PC-3 (cell line): ENCODE results near the gene PLXND1. TPM values are rescaled to one million over a fixed set of nuclear protein-coding genes. Genes with fewer than 3 reads are reported as not detected.

Source experiments
- ATAC-seq: fragments of 200-7000 bp; cut with Tn5 transposase; 2 replicates; pipeline ENCODE4 v1.9.1; 2020; ENCODE audit warnings: mild to moderate bottlenecking, moderate library complexity
- BruUV-seq: library from RNA; stranded (reverse); fragments of 400-500 nt; replicated peaks from 2 replicates; lab custom pipeline; 2021; lab: Mats Ljungman, UMichigan
- CTCF ChIA-PET: fragments of 300-600 bp; sonication (Branson Sonifier 250); formaldehyde crosslinking; loops from one replicate; lab custom pipeline; 2022; ENCODE audit warnings: antibody characterized with exemption; lab: Charles Lee
- POLR2A ChIA-PET: fragments of 300-600 bp; sonication (Branson Sonifier 250); formaldehyde crosslinking; loops from one replicate; lab custom pipeline; 2022; ENCODE audit warnings: antibody characterized with exemption; ENCODE audit not compliant: unreplicated experiment; lab: Charles Lee
- DNase-seq: peaks from one replicate; pipeline ENCODE4 v3.0.0-alpha.2; 2015
- H2AFZ ChIP-seq: fragments of 300-600 bp; sonication (generic); 2 replicates; pipeline ENCODE4 v1.6.0; 2016; ENCODE audit warnings: antibody characterized with exemption, low read length
- H3F3A ChIP-seq: fragments of 300-600 bp; sonication (generic); one replicate; pipeline ENCODE4 v1.6.0; 2017; ENCODE audit warnings: antibody characterized with exemption, low read length, control low read depth, mild to moderate bottlenecking; ENCODE audit not compliant: unreplicated experiment
- H3K27ac ChIP-seq: fragments of 300-600 bp; sonication (generic); 2 replicates; pipeline ENCODE4 v1.5.1; 2016; ENCODE audit warnings: mild to moderate bottlenecking, low read length
- H3K27me3 ChIP-seq: fragments of 300-600 bp; sonication (generic); 2 replicates; pipeline ENCODE4 v1.6.1; 2016; ENCODE audit warnings: low read length, mixed read lengths
- H3K36me3 ChIP-seq: fragments of 300-600 bp; sonication (generic); 2 replicates; pipeline ENCODE4 v1.6.1; 2016; ENCODE audit warnings: low read depth, mixed run types, low read length, mixed read lengths
- H3K4me1 ChIP-seq: fragments of 300-600 bp; sonication (generic); 2 replicates; pipeline ENCODE4 v1.5.1; 2016; ENCODE audit warnings: low read length; ENCODE audit not compliant: insufficient read depth
- H3K4me2 ChIP-seq: fragments of 300-600 bp; sonication (generic); 2 replicates; pipeline ENCODE4 v1.6.0; 2016; ENCODE audit warnings: low read length
- H3K4me3 ChIP-seq: fragments of 300-600 bp; sonication (generic); 2 replicates; pipeline ENCODE4 v1.5.1; 2016; ENCODE audit warnings: mild to moderate bottlenecking, low read length, mixed read lengths
- H3K79me2 ChIP-seq: fragments of 300-600 bp; sonication (generic); 2 replicates; pipeline ENCODE4 v1.6.1; 2017; ENCODE audit warnings: low read length, mixed read lengths
- H3K9ac ChIP-seq: fragments of 300-600 bp; sonication (generic); 2 replicates; pipeline ENCODE4 v1.6.0; 2016; ENCODE audit warnings: mild to moderate bottlenecking, low read length
- H3K9me2 ChIP-seq: fragments of 300-600 bp; sonication (generic); replicated peaks from 2 replicates; pipeline ENCODE4 v1.6.1; 2016; ENCODE audit warnings: mixed run types, low read length, mixed read lengths
- H3K9me3 ChIP-seq: fragments of 300-600 bp; sonication (generic); 2 replicates; pipeline ENCODE4 v1.6.1; 2016; ENCODE audit warnings: low read length, mixed read lengths
- H4K20me1 ChIP-seq: fragments of 300-600 bp; sonication (generic); 2 replicates; pipeline ENCODE4 v1.6.1; 2016; ENCODE audit warnings: low read length, mixed read lengths
- EZH2 ChIP-seq: fragments of 300-600 bp; sonication (generic); IDR thresholded peaks from one replicate; pipeline ENCODE4 v1.6.1; 2017; ENCODE audit warnings: antibody characterized with exemption, mild to moderate bottlenecking, low read length; ENCODE audit not compliant: unreplicated experiment
- EZH2phosphoT487 ChIP-seq: fragments of 300-600 bp; sonication (generic); IDR thresholded peaks from 2 replicates; pipeline ENCODE4 v1.6.1; 2018; ENCODE audit warnings: mild to moderate bottlenecking, antibody characterized with exemption, low read length, borderline replicate concordance
- intact Hi-C: fragments of 100-400 bp; cut with micrococcal nuclease; formaldehyde crosslinking; loops from 2 replicates; pipeline ENCODE4 v1.9.0; 2023
- total RNA-seq: library from RNA; depleted of rRNA; stranded (reverse); fragments of >200 nt; gene quantifications from 2 replicates; pipeline ENCODE4 v1.2.3, GENCODE V29; 2014
- TF ChIP-seq, protein P1 (sequence below): fragments of 300-600 bp; sonication (generic); conservative IDR thresholded peaks from 2 replicates; pipeline ENCODE4 v1.5.1; 2017; ENCODE audit warnings: antibody characterized with exemption, low read depth, mild to moderate bottlenecking, low read length

PLXND1 gene
- total RNA-seq, 1 experiment from 2014 or later, result 19.2 TPM

- ChIA-PET CTCF (no interaction called here), POLR2A (no interaction called here)
- Histone ChIP-seq H3F3A (no peaks in the 10 kb centered on the region), H2AFZ (no peak overlapping the region), H3K4me3 (no peak overlapping the region), H3K9ac (no peak overlapping the region), H3K79me2 (no peaks in the 10 kb centered on the region), H3K4me2 (no peak overlapping the region), H3K9me2 (no peaks in the 10 kb centered on the region), H3K4me1 (no peaks in the 10 kb centered on the region; the same call in 1 of the 2 replicates), H3K36me3 (no peaks in the 10 kb centered on the region), H3K9me3 (no peaks in the 10 kb centered on the region), H3K27ac (no peak overlapping the region), H4K20me1 (no peaks in the 10 kb centered on the region), H3K27me3 (no peaks in the 10 kb centered on the region)
- no peak for DNase-seq
- ATAC-seq, result no peak
- BruUV-seq, result no TSS peak
- intact Hi-C loops, result no loop called here
- TF ChIP-seq, protein P1, sequence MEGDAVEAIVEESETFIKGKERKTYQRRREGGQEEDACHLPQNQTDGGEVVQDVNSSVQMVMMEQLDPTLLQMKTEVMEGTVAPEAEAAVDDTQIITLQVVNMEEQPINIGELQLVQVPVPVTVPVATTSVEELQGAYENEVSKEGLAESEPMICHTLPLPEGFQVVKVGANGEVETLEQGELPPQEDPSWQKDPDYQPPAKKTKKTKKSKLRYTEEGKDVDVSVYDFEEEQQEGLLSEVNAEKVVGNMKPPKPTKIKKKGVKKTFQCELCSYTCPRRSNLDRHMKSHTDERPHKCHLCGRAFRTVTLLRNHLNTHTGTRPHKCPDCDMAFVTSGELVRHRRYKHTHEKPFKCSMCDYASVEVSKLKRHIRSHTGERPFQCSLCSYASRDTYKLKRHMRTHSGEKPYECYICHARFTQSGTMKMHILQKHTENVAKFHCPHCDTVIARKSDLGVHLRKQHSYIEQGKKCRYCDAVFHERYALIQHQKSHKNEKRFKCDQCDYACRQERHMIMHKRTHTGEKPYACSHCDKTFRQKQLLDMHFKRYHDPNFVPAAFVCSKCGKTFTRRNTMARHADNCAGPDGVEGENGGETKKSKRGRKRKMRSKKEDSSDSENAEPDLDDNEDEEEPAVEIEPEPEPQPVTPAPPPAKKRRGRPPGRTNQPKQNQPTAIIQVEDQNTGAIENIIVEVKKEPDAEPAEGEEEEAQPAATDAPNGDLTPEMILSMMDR, result no peak
- TF ChIP-seq EZH2phosphoT487 (no peak), EZH2 (no peak)
Measured at GRCh38 chr3:129553719-129554118, 52.8 kb downstream of the PLXND1 start.

- H3K79me2 ChIP-seq, result no peaks in the 10 kb centered on the region
- H3K9ac ChIP-seq, result no peak overlapping the region
- no peaks in the 10 kb centered on the region for H3K9me2 ChIP-seq
- H3K27ac ChIP-seq, result no peak overlapping the region
- TF ChIP-seq EZH2 (no peak), EZH2phosphoT487 (no peak)
- TF ChIP-seq, protein P1, result no peak
- no peaks in the 10 kb centered on the region for H3F3A ChIP-seq
- H3K4me2 ChIP-seq, result no peak overlapping the region
- H3K36me3 ChIP-seq, result no peaks in the 10 kb centered on the region
- H3K4me3 ChIP-seq, result no peak overlapping the region
- ATAC-seq, result no peak
- no peaks in the 10 kb centered on the region; the same call in 1 of the 2 replicates for H3K4me1 ChIP-seq
- no peaks in the 10 kb centered on the region for H3K27me3 ChIP-seq
- no peaks in the 10 kb centered on the region for H3K9me3 ChIP-seq
- BruUV-seq, result no TSS peak
- ChIA-PET CTCF (no interaction called here), POLR2A (no interaction called here)
- intact Hi-C loops, result no loop called here
- H4K20me1 ChIP-seq, result no peaks in the 10 kb centered on the region
- DNase-seq, result no peak
- no peak overlapping the region for H2AFZ ChIP-seq
Measured at GRCh38 chr3:129553171-129553570, 53.3 kb downstream of the PLXND1 start.

DNA sequence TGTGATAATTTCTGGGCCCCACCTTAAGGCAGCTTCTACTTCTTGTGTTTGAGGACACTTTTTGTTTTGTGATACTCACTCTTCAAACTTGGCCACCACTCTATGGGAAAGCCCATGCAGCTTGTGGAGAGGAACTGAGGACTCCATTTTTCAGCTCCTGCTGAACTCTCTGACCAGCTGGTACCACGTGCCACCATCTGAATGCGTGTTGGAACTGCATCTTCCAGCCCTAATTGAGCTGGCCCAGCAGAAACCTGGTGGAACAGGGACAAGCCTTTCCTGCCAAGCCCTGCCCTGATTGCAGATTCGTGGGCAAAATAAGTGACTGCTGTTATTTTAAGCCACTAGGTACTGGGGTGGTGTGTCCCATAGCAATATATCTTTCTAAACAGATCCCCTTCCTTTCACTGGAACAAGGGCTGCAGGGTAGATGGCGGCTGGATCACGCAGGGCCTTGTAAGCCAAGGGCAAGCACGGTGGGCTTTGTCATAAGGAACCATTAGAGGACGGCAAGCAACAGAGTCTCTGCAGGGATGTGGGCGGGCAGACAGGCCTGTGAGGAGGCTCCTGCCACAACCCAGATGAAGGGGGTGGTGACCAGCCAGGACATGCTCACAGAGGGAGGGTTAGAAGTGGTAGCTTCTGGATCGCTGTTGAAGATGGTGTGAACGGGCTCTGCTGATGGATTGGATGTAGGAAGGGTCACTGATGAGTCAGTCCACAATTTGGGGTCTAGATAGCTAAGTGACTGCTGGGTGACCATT lies 54.0 kb downstream of the PLXND1 start:
- Histone ChIP-seq H3K9me2 (no peaks in the 10 kb centered on the region), H3K27ac (no peak overlapping the region), H3F3A (no peaks in the 10 kb centered on the region), H3K4me3 (no peak overlapping the region), H3K9ac (no peak overlapping the region), H3K27me3 (no peaks in the 10 kb centered on the region), H3K4me1 (no peaks in the 10 kb centered on the region; the same call in 1 of the 2 replicates), H3K79me2 (no peaks in the 10 kb centered on the region), H4K20me1 (no peaks in the 10 kb centered on the region), H3K4me2 (no peak overlapping the region), H3K9me3 (no peaks in the 10 kb centered on the region), H2AFZ (no peak overlapping the region), H3K36me3 (no peaks in the 10 kb centered on the region)
- POLR2A ChIA-PET, result no interaction called here
- intact Hi-C loops, result no loop called here
- TF ChIP-seq, protein P1, result no peak
- no peak for TF ChIP-seq EZH2phosphoT487
- TF ChIP-seq EZH2, result no peak
- no TSS peak for BruUV-seq
- CTCF ChIA-PET, result interaction anchor here (0.6 kb wide), 1 partner anchor 62 kb away, joined by 3 read pairs; no protein-coding TSS in a partner anchor
- no peak for DNase-seq
- no peak for ATAC-seq
